T-helper 17 cell (primary cell): ENCODE measurements around the gene DTL. TPM values are rescaled to one million over a fixed set of nuclear protein-coding genes. Genes with fewer than 3 reads are reported as not detected.
"Not testable (repeated sequence)": the region's sequence is repeated elsewhere in the genome, so short reads cannot be mapped to it uniquely, and the experiment has no call there.

Experiments
- ATAC-seq: fragments of 150-1000 bp; cut with Tn5 transposase; 2 replicates; pipeline ENCODE4 v1.10.0; 2021; ENCODE audit warnings: mild to moderate bottlenecking, moderate library complexity
- DNase-seq, 3 donors: peaks; one replicate each; pipeline versions ENCODE4 v3.0.0 to v3.0.0-alpha.2; 2020 to 2021
- H3K9me3 ChIP-seq: one replicate; pipeline ENCODE4 v1.7.0; 2013; ENCODE audit warnings: low read length, mild to moderate bottlenecking; ENCODE audit not compliant: control insufficient read depth, poor library complexity, severe bottlenecking
- H3K27ac Mint-ChIP-seq: one replicate; pipeline ENCODE4 v1.8.0; 2022; ENCODE audit warnings: mild to moderate bottlenecking, moderate library complexity, mixed read lengths
- H3K27me3 Mint-ChIP-seq: one replicate; pipeline ENCODE4 v1.8.0; 2022; ENCODE audit warnings: mixed read lengths
- H3K36me3 Mint-ChIP-seq: one replicate; pipeline ENCODE4 v1.8.0; 2022; ENCODE audit warnings: low read depth, mixed read lengths
- H3K4me1 Mint-ChIP-seq: one replicate; pipeline ENCODE4 v1.8.0; 2022; ENCODE audit warnings: mild to moderate bottlenecking, mixed read lengths
- H3K4me3 Mint-ChIP-seq: one replicate; pipeline ENCODE4 v1.8.0; 2022; ENCODE audit warnings: mild to moderate bottlenecking, moderate library complexity, mixed read lengths
- total RNA-seq, 4 donors: library from RNA in 2 of 4; stranded (reverse) in 2 of 4; gene quantifications; one replicate each; pipeline ENCODE4 v1.2.3 and lab custom pipeline; 2022 to 2026

Gene DTL, protein sequence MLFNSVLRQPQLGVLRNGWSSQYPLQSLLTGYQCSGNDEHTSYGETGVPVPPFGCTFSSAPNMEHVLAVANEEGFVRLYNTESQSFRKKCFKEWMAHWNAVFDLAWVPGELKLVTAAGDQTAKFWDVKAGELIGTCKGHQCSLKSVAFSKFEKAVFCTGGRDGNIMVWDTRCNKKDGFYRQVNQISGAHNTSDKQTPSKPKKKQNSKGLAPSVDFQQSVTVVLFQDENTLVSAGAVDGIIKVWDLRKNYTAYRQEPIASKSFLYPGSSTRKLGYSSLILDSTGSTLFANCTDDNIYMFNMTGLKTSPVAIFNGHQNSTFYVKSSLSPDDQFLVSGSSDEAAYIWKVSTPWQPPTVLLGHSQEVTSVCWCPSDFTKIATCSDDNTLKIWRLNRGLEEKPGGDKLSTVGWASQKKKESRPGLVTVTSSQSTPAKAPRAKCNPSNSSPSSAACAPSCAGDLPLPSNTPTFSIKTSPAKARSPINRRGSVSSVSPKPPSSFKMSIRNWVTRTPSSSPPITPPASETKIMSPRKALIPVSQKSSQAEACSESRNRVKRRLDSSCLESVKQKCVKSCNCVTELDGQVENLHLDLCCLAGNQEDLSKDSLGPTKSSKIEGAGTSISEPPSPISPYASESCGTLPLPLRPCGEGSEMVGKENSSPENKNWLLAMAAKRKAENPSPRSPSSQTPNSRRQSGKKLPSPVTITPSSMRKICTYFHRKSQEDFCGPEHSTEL
- total RNA-seq (1 to 10 TPM in 1 of 2 donors, under 1 TPM in 1; 0.72 to 1.7 TPM), total RNA-seq (lab: John Stamatoyannopoulos, UW) (1.0 to 2.5 reads per million in 2 donors)

DNA sequence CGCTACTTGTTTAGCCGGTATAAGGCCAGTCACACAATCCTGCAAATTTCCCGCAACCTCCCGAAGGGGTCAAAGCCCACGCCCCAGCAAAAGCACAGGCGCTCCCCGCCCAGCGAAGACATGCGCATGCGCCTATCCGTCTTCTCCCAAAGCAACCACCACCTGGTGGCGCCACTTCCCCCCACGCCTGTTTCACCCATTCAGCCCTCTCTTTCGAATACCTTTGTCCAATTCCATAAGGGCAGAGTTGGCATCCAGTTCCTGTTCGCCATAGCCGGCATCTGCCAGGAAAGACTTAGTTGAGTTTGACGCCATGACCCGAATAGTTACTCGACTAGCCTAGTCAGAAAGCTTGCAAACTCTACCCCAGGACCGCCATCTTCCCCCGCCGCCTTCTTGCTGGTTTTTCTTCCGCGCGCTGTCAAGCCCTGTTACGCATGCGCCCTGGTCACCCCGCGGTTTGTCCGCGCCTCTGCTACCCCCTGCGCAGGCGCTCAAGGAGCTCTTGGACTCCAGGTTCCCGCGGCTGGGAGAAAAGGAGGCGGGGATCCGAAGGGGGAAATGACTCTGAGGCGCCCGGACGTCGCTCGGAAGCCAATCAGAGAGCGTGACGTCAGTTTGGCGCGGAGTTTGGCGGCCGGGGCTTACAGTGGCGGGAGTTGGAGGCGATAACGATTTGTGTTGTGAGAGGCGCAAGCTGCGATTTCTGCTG, at the start of gene DTL, which contains the start of gene INTS7:
Gene DTL, plus strand, starts transcription at position 626 of the 712 bp plus-strand sequence. CDS start 143 bp downstream, outside the sequence.
Gene INTS7, minus strand, starts transcription at position 435 of the 712 bp plus-strand sequence. Its CDS starts 120 bp downstream, at position 315.
- H3K9me3 ChIP-seq: no peaks in the 10 kb centered on the region
- Mint-ChIP-seq H3K4me1 (peaks cover 48% of the 10 kb centered on the region), H3K4me3 (peak within 1 kb of the TSS; percentile 96), H3K27ac (peak within 1 kb of the TSS; percentile 98), H3K36me3 (peaks cover 5% of the 10 kb centered on the region), H3K27me3 (no peaks in the 10 kb centered on the region)
- DNase-seq: peak; percentile 95 to 97 (median 96)
- ATAC-seq: peak; percentile 89

DNA sequence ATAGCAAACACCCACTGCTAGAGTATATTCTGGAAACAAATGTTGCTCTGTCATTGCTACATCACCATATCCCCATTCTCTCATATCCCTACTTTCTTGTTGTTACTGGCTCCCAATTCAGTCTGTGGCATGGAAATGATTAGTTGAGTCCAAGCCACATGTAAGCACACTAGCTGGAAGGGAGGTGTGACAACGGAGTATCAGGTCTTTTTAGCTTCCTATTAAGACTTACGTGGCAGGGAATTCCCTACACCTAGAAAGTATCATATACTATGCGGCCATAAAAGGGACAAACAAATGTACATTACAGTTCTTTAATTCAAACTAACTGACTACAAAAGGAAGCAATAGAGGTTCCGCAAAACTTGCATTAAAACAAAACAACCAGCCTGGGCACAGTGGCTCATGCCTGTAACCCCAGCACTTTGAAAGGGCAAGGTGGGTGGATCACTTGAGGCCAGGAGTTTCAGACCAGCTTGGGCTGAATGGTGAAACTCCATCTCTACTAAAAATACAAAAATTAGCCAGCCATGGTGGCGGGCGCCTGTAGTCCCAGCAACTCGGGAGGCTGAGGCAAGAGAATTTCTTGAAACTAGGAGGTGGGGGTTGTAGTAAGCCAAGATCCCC, 48.8 kb upstream of the DTL start:
- Mint-ChIP-seq H3K4me1 (peaks cover 9% of the 10 kb centered on the region), H3K27me3 (no peaks in the 10 kb centered on the region), H3K36me3 (peaks cover 9% of the 10 kb centered on the region), H3K27ac (no peak overlapping the region), H3K4me3 (no peak overlapping the region)
- DNase-seq: no peak
- no peak for ATAC-seq
- H3K9me3 ChIP-seq: no peaks in the 10 kb centered on the region

DNA sequence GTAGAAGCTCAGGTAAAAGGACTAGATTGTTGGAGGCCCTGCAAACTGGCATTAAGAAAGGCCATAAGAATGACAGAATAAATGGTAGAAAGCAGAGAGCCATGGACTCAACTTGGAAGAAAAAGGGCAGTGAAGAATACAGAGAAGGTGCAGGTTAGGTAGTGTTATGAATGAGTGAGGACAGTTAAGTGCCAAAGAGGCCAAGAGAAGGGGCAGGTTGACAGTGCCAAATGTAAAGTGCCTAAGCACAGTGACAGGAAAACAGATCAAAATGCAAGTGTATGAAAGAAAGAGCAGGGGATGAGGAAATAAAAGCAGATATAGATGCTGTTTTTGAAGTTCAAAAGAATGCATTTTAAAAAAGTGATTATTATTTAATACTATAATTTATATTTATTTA, 43.9 kb upstream of the DTL start:
- H3K9me3 ChIP-seq: no peaks in the 10 kb centered on the region
- peaks cover 12% of the 10 kb centered on the region for H3K36me3 Mint-ChIP-seq
- no peak for DNase-seq
- peaks cover 14% of the 10 kb centered on the region for H3K4me1 Mint-ChIP-seq
- no peaks in the 10 kb centered on the region for H3K27me3 Mint-ChIP-seq
- H3K27ac Mint-ChIP-seq: peak overlapping the region; percentile 65
- no peak overlapping the region for H3K4me3 Mint-ChIP-seq
- no peak for ATAC-seq

DNA sequence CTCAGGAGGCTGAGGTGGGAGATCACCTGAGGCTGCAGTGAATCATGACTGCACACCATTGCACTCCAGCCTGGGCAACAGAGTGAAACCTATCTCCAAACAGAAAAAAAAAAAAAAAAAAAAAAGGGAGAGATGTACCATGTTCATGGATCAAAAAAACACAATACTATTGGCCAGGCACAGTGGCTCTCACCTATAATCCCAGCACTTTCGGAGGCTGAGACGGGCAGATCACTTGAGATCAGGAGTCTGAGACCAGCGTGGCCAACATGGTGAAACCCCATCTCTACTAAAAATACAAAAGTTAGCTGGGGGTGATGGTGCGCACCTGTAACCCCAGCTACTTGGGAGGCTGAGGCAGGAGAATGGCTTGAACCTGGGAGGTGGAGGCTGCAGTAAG, 38.1 kb upstream of the DTL start:
- peaks cover 11% of the 10 kb centered on the region for H3K4me1 Mint-ChIP-seq
- not testable (repeated sequence) for H3K4me3 Mint-ChIP-seq, H3K27me3 Mint-ChIP-seq, DNase-seq, H3K9me3 ChIP-seq, H3K36me3 Mint-ChIP-seq, H3K27ac Mint-ChIP-seq, ATAC-seq

DNA sequence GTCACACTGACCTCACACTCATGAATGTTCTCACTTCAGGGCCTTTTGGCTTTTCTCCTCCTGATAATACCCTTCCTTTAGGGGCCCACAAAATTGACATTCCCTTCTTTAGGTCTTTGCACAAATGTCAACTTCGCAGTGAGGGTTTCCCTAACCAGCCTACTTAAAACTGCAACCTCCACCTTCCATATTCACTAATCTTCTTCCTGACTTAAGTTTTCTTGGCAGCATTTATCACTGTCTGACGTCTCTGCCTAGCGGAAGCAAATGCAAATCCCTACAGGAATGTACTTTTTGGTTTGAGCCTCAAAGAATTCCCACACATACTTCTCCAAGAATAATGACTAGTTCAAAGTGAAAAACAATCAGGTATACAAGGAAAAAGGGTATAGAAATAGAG, 33.0 kb upstream of the DTL start:
- peaks cover 11% of the 10 kb centered on the region for H3K4me1 Mint-ChIP-seq

DNA sequence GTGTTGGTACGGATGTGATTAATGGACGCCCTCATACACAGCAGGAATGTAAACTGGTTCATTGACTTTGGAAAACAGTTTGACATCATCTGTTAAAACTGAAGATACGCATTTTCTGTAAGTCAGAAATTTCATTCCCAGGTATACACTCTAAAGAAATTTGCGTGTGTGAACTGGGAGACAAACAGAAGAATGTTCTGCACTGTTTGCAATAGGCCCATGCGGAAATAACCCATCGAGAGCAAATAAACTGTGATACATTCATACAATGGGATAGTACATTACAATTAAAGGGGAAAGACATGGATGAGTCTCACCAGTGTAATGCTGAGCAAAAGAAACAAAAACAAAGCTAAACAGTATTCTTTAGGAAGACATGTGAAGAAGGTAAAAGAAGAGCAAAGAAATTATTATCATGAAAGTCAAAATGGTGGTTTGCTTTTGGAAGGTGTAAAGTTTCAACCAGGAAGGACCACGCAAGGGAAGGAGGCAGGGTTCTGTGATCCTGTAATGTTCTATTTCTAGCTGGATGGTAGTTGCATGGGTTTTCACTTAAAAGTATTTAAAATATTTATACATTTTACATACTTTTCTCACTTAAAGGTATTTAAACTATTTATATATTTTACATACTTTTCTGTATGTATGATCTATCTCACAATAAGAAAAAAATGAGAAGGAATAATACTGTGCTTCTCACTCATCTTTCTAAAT, 30.5 kb upstream of the DTL start:
- no peak overlapping the region for H3K27ac Mint-ChIP-seq
- H3K9me3 ChIP-seq: no peaks in the 10 kb centered on the region
- DNase-seq: no peak
- no peaks in the 10 kb centered on the region for H3K27me3 Mint-ChIP-seq
- no peak for ATAC-seq
- H3K4me3 Mint-ChIP-seq: no peak overlapping the region
- peaks cover 20% of the 10 kb centered on the region for H3K4me1 Mint-ChIP-seq
- H3K36me3 Mint-ChIP-seq: peaks cover 16% of the 10 kb centered on the region

More for the DNA sequence above, 33.0 kb upstream of the DTL start:
- H3K9me3 ChIP-seq: no peaks in the 10 kb centered on the region
- DNase-seq (no peak), ATAC-seq (no peak)
- Mint-ChIP-seq H3K4me3 (no peak overlapping the region), H3K27me3 (no peaks in the 10 kb centered on the region), H3K36me3 (peaks cover 12% of the 10 kb centered on the region), H3K27ac (no peak overlapping the region)

DNA sequence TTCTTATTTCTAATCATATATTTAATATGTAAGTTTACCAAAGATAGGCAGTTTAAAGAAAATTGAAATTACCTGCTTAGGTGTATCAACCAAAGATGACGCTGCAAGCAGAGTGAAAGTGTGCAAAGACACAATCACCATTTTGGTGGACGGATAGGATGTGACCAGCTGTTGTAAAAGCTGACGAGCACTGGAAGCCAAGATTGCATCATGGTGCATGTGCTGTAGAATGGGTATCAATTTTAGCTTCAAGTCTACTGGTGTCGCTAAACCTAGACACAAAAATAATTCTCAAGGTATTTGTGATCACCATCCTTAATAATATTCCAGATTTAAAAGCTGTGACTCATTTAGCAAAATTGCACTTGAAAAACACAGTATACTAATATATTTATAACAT, 28.4 kb upstream of the DTL start:
- no peak for DNase-seq
- no peak overlapping the region for H3K27ac Mint-ChIP-seq
- H3K36me3 Mint-ChIP-seq: peaks cover 12% of the 10 kb centered on the region
- ATAC-seq: no peak
- H3K4me3 Mint-ChIP-seq: no peak overlapping the region
- no peaks in the 10 kb centered on the region for H3K27me3 Mint-ChIP-seq
- H3K9me3 ChIP-seq: no peaks in the 10 kb centered on the region
- peaks cover 17% of the 10 kb centered on the region for H3K4me1 Mint-ChIP-seq

GRCh38 chr1:212007886-212008285, 27.7 kb upstream of the DTL start:
- Mint-ChIP-seq H3K4me3 (no peak overlapping the region), H3K36me3 (peaks cover 12% of the 10 kb centered on the region), H3K4me1 (peaks cover 15% of the 10 kb centered on the region), H3K27ac (no peak overlapping the region), H3K27me3 (no peaks in the 10 kb centered on the region)
- DNase-seq: no peak
- no peaks in the 10 kb centered on the region for H3K9me3 ChIP-seq
- ATAC-seq: no peak

- H3K4me3 Mint-ChIP-seq: no peak overlapping the region
- H3K27me3 Mint-ChIP-seq: no peaks in the 10 kb centered on the region
- H3K36me3 Mint-ChIP-seq: peaks cover 10% of the 10 kb centered on the region
- H3K4me1 Mint-ChIP-seq: peaks cover 13% of the 10 kb centered on the region
- no peaks in the 10 kb centered on the region for H3K9me3 ChIP-seq
- no peak overlapping the region for H3K27ac Mint-ChIP-seq
- no peak for DNase-seq
- ATAC-seq: no peak
Observed at GRCh38 chr1:212009561-212009960, 26.0 kb upstream of the DTL start.

DNA sequence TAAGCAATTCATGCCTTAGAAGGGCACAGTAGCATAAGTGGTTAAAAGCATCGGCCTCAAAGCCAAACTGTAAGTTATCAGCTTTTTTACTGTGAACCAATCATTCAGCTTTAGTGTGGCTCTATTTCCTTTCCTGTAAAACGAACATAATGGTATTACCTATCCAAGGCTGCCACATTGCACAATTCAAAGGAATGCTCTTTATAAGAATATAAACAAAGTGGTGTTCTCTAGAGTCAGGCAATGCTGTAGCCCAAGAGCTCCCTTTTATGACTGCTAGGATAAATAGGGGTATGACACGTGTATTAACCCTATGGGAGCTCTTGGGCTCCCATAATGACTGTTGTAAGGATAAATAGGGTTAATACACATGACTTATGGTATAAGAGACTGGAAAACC, 25.5 kb upstream of the DTL start:
- ATAC-seq: no peak
- no peak for DNase-seq
- peaks cover 8% of the 10 kb centered on the region for H3K36me3 Mint-ChIP-seq
- no peak overlapping the region for H3K27ac Mint-ChIP-seq
- H3K27me3 Mint-ChIP-seq: no peaks in the 10 kb centered on the region
- H3K4me3 Mint-ChIP-seq: no peak overlapping the region
- H3K4me1 Mint-ChIP-seq: peaks cover 12% of the 10 kb centered on the region
- H3K9me3 ChIP-seq: no peaks in the 10 kb centered on the region

GRCh38 chr1:212012034-212012740, 23.4 kb upstream of the DTL start:
- H3K27me3 Mint-ChIP-seq: no peaks in the 10 kb centered on the region
- peaks cover 10% of the 10 kb centered on the region for H3K4me1 Mint-ChIP-seq
- DNase-seq (peak; percentile 19 to 47 (median 40)), ATAC-seq (peak; percentile 100)
- no peak overlapping the region for H3K27ac Mint-ChIP-seq
- no peaks in the 10 kb centered on the region for H3K9me3 ChIP-seq
- peaks cover 6% of the 10 kb centered on the region for H3K36me3 Mint-ChIP-seq
- H3K4me3 Mint-ChIP-seq: no peak overlapping the region

GRCh38 chr1:212013672-212014071, 21.9 kb upstream of the DTL start:
- Mint-ChIP-seq H3K27ac (no peak overlapping the region), H3K4me1 (peaks cover 5% of the 10 kb centered on the region), H3K27me3 (no peaks in the 10 kb centered on the region), H3K36me3 (peaks cover 2% of the 10 kb centered on the region), H3K4me3 (no peak overlapping the region)
- ATAC-seq (no peak), DNase-seq (no peak)
- H3K9me3 ChIP-seq: no peaks in the 10 kb centered on the region
